ENCODE measurements around the gene PCSK6.
"Not testable (repeated sequence)": the region's sequence is repeated elsewhere in the genome, so short reads cannot be mapped to it uniquely, and the experiment has no call there.

PCSK6 gene

DNA sequence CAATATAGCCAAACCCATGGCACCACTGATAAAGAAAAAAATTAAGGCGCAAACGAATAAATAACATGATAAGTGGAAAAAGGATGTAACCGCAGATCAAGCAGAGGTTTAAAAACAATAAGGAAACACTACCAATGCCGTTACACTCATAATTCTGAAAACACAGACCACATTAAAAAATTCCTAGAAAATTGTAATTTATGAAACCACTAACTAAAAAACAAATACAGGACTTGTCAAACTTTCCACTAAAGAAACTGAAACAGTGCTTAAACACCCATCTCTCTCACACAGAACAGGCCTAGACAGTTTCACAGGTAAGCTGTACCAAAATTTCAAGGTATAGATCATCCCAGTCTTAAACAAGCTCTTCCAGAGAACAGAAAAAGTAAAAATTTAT is 28.4 kb downstream of the PCSK6 start:
- Histone ChIP-seq H3K9me3 (ENCODE audit: control insufficient read depth, low read length) (peaks cover 1% of the 10 kb centered on the region), H3K4me3 (ENCODE audit: low read length) (no peak overlapping the region), H3K9ac (ENCODE audit: low read length) (no peak overlapping the region), H3K27me3 (replicated peaks; ENCODE audit: control insufficient read depth, insufficient read depth, low read length) (peaks cover 17% of the 10 kb centered on the region), H3K4me1 (ENCODE audit: control insufficient read depth, insufficient read depth, low read length) (peaks cover 7% of the 10 kb centered on the region), H3K36me3 (ENCODE audit: control insufficient read depth, insufficient read depth, low read length, severe bottlenecking) (no peaks in the 10 kb centered on the region)
- DNase-seq (ENCODE audit: low read depth): no peak

GRCh38 chr15:101459579-101460300 is 29.8 kb downstream of the PCSK6 start:
- H3K9ac ChIP-seq (ENCODE audit: low read length): no peak overlapping the region
- no peaks in the 10 kb centered on the region for H3K9me3 ChIP-seq (ENCODE audit: control insufficient read depth, low read length)
- peaks cover 13% of the 10 kb centered on the region for H3K27me3 ChIP-seq (replicated peaks; ENCODE audit: control insufficient read depth, insufficient read depth, low read length)
- H3K4me3 ChIP-seq (ENCODE audit: low read length): no peak overlapping the region
- peaks cover 16% of the 10 kb centered on the region for H3K4me1 ChIP-seq (ENCODE audit: control insufficient read depth, insufficient read depth, low read length)
- no peak for DNase-seq (ENCODE audit: low read depth)
- no peaks in the 10 kb centered on the region for H3K36me3 ChIP-seq (ENCODE audit: control insufficient read depth, insufficient read depth, low read length, severe bottlenecking)

DNA sequence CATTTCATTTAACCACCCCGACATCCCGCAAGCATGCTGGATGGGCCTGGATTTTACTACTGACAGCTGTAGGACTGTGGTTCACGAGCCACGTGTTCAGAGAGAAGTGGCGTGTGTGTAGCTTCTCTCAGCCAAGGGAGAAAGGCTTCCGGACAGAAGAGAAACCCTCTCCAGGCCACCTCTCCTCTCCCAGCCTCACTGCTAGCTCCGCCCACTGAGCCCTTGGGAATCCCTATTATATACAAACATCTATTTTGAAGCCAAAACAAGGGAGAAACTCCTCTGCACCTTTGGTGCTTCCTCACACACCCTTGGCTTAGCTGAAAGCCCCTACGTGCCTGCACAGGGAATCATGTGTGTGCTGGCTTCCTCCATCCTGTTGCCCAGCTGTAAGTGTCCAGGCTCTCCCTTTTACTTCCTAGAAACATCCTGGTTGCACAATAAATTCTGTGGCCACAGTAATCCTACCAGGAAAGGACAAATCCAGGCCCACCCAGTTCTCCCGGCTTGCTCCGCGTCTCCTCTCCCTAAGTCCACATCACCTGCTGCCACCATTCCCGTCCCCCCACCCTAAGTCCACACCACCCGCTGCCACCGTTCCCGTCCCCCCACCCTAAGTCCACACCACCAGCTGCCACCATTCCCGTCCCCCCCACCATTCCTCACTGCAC is 30.5 kb downstream of the PCSK6 start:
- Histone ChIP-seq H3K4me1 (ENCODE audit: control insufficient read depth, insufficient read depth, low read length) (peaks cover 16% of the 10 kb centered on the region), H3K9ac (ENCODE audit: low read length) (no peak overlapping the region), H3K4me3 (ENCODE audit: low read length) (no peak overlapping the region), H3K9me3 (ENCODE audit: control insufficient read depth, low read length) (no peaks in the 10 kb centered on the region), H3K27me3 (replicated peaks; ENCODE audit: control insufficient read depth, insufficient read depth, low read length) (peaks cover 7% of the 10 kb centered on the region), H3K36me3 (ENCODE audit: control insufficient read depth, insufficient read depth, low read length, severe bottlenecking) (no peaks in the 10 kb centered on the region)
- DNase-seq (ENCODE audit: low read depth): peak; percentile 7

DNA sequence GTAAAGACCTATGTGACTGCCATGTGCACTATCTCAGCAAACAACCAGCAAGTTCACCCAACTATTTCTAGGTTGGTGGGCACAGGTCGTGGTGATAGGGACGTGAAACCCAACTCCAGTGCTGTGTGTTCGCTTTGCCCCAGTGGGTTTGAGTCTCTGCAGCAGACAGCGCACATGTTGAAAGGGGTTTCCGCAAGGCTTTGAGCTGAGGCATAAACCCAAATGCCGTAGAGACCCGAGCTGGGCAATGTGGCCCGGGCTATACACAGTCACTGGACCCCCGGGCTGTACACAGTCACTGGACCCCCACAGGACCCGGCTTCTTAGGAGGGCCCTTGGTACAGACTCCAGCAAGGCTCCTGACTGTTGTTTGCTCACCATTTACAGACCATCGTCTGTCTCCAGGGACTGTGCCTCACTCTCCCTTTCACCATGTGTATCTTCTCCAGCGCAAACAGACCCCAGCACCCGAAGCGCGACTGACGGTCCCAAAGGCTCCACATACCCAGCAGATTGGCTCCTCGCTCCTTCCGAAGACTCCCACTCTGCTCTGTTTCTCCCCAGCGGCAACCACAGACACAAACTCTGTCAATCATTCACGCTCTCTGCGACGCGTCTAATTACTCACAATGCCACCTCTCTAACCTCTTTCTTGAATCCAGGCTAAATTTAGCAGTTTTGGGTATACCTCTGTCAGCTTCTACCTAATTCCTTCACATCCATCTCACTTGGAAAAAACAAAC is 31.2 kb downstream of the PCSK6 start:
- no peaks in the 10 kb centered on the region for H3K36me3 ChIP-seq (ENCODE audit: control insufficient read depth, insufficient read depth, low read length, severe bottlenecking)
- H3K4me1 ChIP-seq (ENCODE audit: control insufficient read depth, insufficient read depth, low read length): peaks cover 16% of the 10 kb centered on the region
- no peak for DNase-seq (ENCODE audit: low read depth)
- H3K9me3 ChIP-seq (ENCODE audit: control insufficient read depth, low read length): no peaks in the 10 kb centered on the region
- H3K4me3 ChIP-seq (ENCODE audit: low read length): no peak overlapping the region
- H3K27me3 ChIP-seq (replicated peaks; ENCODE audit: control insufficient read depth, insufficient read depth, low read length): peaks cover 3% of the 10 kb centered on the region
- H3K9ac ChIP-seq (ENCODE audit: low read length): no peak overlapping the region

DNA sequence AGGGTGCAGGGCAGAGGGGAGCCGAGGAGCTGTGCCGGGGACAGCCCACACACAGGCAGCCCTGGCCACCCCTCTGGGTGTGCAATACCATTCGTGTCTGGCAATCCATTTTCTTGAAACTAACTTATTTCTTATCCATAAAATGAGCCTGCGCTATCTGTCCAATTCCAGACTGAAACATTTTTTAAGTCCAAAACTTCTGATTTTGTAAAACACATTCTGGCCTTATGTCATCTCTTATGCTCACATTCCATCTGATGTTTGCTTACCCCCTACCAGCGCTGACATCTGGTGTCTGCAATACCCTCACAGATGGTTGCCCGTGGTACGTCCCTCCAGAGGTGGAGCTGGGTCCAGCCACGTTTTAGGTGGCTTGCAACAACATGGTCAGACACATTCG is 31.8 kb downstream of the PCSK6 start:
- no peaks in the 10 kb centered on the region for H3K36me3 ChIP-seq (ENCODE audit: control insufficient read depth, insufficient read depth, low read length, severe bottlenecking)
- peaks cover 16% of the 10 kb centered on the region for H3K4me1 ChIP-seq (ENCODE audit: control insufficient read depth, insufficient read depth, low read length)
- no peak overlapping the region for H3K4me3 ChIP-seq (ENCODE audit: low read length)
- no peaks in the 10 kb centered on the region for H3K27me3 ChIP-seq (replicated peaks; ENCODE audit: control insufficient read depth, insufficient read depth, low read length)
- H3K9me3 ChIP-seq (ENCODE audit: control insufficient read depth, low read length): no peaks in the 10 kb centered on the region
- H3K9ac ChIP-seq (ENCODE audit: low read length): no peak overlapping the region
- DNase-seq (ENCODE audit: low read depth): no peak

GRCh38 chr15:101456057-101456739 is 33.3 kb downstream of the PCSK6 start:
- no peak for DNase-seq (ENCODE audit: low read depth)
- Histone ChIP-seq H3K9ac (ENCODE audit: low read length) (no peak overlapping the region), H3K4me1 (ENCODE audit: control insufficient read depth, insufficient read depth, low read length) (peaks cover 27% of the 10 kb centered on the region), H3K9me3 (ENCODE audit: control insufficient read depth, low read length) (no peaks in the 10 kb centered on the region), H3K27me3 (replicated peaks; ENCODE audit: control insufficient read depth, insufficient read depth, low read length) (no peaks in the 10 kb centered on the region), H3K4me3 (ENCODE audit: low read length) (no peak overlapping the region), H3K36me3 (ENCODE audit: control insufficient read depth, insufficient read depth, low read length, severe bottlenecking) (no peaks in the 10 kb centered on the region)

DNA sequence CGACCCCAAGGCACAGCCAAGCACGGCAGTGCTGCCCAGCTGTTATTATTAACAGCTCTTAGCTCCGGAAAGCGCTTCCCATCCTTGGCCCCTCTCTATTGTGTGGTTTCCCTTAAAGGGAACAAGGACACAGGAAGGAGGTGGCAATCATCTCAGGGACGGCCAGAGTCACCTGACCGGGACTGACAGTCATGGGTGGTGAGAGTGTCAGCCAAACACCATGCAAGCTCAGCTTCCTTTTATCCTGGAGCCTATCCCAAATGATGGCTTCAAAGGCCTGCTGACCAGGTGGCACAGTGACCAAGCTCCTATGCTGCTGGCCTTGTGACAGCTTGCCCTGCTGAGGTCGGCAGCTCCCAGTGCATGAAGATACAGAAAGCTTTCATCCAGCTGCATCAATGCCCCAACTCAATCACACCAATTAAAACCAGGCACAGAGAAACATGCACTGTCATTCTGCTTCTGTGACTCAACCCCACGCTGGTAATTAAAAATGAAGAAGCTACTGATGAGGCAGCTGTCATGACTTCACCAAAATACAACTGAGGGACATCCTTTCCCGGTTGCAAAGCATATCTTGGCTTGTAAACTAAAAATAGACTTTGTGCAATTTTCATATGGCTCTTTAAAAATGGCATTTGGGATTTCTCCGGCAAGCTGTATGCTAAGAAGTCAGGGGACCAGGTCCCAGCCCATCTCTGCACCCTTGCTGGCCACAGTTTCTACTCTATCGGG is 34.0 kb downstream of the PCSK6 start:
- H3K27me3 ChIP-seq (replicated peaks; ENCODE audit: control insufficient read depth, insufficient read depth, low read length): no peaks in the 10 kb centered on the region
- H3K9ac ChIP-seq (ENCODE audit: low read length): no peak overlapping the region
- H3K4me3 ChIP-seq (ENCODE audit: low read length): no peak overlapping the region
- peaks cover 30% of the 10 kb centered on the region for H3K4me1 ChIP-seq (ENCODE audit: control insufficient read depth, insufficient read depth, low read length)
- H3K36me3 ChIP-seq (ENCODE audit: control insufficient read depth, insufficient read depth, low read length, severe bottlenecking): no peaks in the 10 kb centered on the region
- no peaks in the 10 kb centered on the region for H3K9me3 ChIP-seq (ENCODE audit: control insufficient read depth, low read length)
- no peak for DNase-seq (ENCODE audit: low read depth)

DNA sequence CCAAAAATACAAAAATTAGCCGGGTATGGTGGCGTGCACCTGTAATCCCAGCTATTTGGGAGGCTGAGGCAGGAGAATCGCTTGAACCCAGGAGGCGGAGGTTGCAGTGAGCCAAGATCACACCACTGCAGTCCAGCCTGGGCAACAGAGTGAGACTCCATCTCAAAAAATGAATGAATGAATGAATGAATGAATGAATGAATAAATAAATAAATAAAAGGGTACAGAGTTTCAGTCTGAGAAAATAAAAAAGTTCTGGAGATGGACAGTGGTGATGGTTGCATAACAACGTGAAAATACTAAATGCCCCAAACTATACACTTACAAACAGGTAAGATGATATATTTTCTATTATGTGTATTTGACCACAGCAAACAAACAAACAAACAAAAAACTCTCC is 34.7 kb downstream of the PCSK6 start:
- H3K36me3 ChIP-seq (ENCODE audit: control insufficient read depth, insufficient read depth, low read length, severe bottlenecking); H3K4me3 ChIP-seq (ENCODE audit: low read length); H3K9me3 ChIP-seq (ENCODE audit: control insufficient read depth, low read length); H3K27me3 ChIP-seq (replicated peaks; ENCODE audit: control insufficient read depth, insufficient read depth, low read length); DNase-seq (ENCODE audit: low read depth); H3K9ac ChIP-seq (ENCODE audit: low read length): not testable (repeated sequence)
- H3K4me1 ChIP-seq (ENCODE audit: control insufficient read depth, insufficient read depth, low read length): peaks cover 30% of the 10 kb centered on the region

GRCh38 chr15:101454365-101454764 is 35.1 kb downstream of the PCSK6 start:
- DNase-seq (ENCODE audit: low read depth): no peak
- H3K36me3 ChIP-seq (ENCODE audit: control insufficient read depth, insufficient read depth, low read length, severe bottlenecking): no peaks in the 10 kb centered on the region
- H3K4me1 ChIP-seq (ENCODE audit: control insufficient read depth, insufficient read depth, low read length): peaks cover 30% of the 10 kb centered on the region
- H3K9ac ChIP-seq (ENCODE audit: low read length): no peak overlapping the region
- no peaks in the 10 kb centered on the region for H3K27me3 ChIP-seq (replicated peaks; ENCODE audit: control insufficient read depth, insufficient read depth, low read length)
- H3K4me3 ChIP-seq (ENCODE audit: low read length): no peak overlapping the region
- H3K9me3 ChIP-seq (ENCODE audit: control insufficient read depth, low read length): no peaks in the 10 kb centered on the region

DNA sequence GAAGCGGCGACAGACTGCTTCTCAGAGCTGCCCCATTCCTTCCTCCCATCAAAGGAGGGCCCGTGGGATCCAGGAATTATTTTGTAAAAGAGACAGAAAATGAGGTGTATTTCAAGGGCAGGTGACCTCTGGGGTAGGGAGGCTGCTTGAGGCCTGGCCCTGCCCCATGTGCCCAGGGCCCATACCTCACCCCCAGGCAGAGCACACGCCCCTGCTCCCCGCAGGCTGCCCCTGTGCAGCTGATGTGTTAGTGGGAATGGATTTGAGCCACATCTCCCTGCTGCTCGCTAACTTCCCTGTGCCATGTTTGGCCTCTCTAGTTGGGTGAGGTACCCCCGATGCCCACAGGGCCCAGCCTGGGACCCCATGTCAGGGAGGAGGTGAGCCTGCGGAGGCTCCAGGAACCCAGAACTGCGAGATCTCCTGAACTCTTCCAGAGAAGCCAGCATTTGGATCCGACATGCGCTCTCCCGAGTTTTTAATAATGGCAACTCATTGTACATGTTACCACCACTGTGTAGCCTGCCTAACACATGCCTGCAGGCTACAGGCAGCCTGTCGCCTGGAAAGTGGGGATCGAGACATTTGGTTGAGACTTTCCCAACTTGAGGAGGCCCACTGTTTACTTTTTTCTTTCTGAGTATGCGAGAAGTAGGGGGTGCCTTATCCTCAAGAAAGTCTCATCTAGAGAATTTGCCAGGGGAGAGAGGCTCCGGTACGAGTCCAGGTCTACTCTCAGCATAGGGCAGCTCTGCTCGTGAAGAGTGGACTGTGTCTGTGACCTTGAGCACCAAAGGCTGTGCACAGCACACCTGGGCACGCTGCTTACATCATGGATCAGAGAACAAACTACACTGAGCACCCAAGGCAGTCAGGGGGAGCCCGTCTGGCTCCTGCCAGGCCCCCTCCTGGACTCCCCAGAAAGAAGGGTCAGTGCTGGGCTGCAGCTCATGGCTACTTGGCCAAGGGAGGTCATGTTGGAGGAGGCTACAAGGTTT is 36.1 kb downstream of the PCSK6 start:
- H3K4me1 ChIP-seq (ENCODE audit: control insufficient read depth, insufficient read depth, low read length): peaks cover 26% of the 10 kb centered on the region
- H3K27me3 ChIP-seq (replicated peaks; ENCODE audit: control insufficient read depth, insufficient read depth, low read length): no peaks in the 10 kb centered on the region
- no peak overlapping the region for H3K9ac ChIP-seq (ENCODE audit: low read length)
- H3K9me3 ChIP-seq (ENCODE audit: control insufficient read depth, low read length): no peaks in the 10 kb centered on the region
- H3K4me3 ChIP-seq (ENCODE audit: low read length): no peak overlapping the region
- no peak for DNase-seq (ENCODE audit: low read depth)
- H3K36me3 ChIP-seq (ENCODE audit: control insufficient read depth, insufficient read depth, low read length, severe bottlenecking): no peaks in the 10 kb centered on the region
